HG03139 (cell line): Measurements from ENCODE around the gene HDAC7.
A peak's percentile ranks its signal among the peaks of the same experiment; 100 is the strongest.

Experiments used
- ATAC-seq: cut with Tn5 transposase; IDR thresholded peaks from one replicate; pipeline ENCODE4 v1.9.1; 2021; ENCODE audit not compliant: unreplicated experiment

HDAC7 gene

DNA sequence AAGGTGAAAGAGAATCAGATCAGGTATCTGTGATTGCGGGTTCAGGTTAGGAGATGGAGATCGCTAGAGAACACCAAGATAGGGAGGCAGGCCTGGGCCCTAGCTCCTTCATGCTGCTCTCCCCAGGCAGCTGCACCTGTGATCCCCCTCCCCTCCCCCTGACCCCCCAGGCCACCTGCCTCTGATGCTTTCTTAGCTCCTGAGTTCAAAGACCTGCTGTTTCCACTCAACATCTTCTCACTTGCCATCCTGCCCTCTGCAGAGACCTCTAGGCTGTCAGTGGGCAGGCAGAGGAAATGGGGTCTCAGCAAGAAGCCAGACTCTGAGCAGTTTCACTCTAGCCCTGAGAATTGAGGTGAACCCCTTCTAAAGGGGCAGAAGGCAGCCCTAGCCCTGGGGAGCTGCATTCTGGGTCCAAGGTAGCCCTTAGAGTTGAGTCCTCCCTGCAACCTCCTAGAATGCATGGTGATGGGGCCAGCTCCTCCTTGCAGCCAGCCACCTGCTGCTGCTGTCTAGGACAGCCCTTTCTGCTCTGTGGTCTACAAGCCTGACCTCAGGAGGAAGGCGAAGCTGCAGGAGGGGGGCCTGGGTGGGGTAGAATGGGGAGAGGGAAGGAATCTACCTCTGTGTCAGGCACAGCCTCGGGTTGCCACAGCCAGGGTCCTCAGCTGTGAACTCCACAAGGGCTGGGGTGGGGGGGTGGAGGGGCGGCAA is 53.0 kb downstream of the HDAC7 start:
- no peak for ATAC-seq

GRCh38 chr12:47763481-47764346 is 56.0 kb downstream of the HDAC7 start:
- no peak for ATAC-seq

DNA sequence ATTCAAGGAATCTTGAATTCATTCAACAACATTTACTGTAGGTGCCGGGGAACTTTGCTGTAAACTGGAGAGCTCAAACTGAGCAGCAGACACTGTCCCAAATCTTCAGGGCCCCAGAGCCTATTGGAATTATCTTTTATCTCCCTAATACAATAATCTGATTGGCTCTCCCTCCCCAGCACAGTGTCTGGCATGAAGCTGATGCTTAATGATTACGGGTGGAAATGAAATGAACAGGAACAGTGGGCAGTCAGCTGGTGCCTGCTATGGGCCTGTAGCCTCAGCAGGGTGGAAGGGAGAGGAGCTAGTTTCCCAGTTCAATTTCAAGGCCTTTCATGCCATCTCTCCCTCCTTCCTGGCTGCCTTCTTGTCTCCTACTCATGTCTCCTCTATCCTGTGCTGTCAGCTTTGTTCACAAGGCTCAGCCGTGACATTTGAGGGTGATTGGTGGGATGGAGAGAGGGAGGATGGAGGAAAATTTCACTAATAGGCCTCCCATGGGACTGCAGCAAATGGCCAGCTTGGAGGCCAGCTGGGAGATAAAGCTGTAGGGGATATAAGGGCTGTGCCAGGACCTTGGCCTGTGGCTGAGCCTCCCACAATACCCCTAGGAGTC is 56.7 kb downstream of the HDAC7 start:
- no peak for ATAC-seq

DNA sequence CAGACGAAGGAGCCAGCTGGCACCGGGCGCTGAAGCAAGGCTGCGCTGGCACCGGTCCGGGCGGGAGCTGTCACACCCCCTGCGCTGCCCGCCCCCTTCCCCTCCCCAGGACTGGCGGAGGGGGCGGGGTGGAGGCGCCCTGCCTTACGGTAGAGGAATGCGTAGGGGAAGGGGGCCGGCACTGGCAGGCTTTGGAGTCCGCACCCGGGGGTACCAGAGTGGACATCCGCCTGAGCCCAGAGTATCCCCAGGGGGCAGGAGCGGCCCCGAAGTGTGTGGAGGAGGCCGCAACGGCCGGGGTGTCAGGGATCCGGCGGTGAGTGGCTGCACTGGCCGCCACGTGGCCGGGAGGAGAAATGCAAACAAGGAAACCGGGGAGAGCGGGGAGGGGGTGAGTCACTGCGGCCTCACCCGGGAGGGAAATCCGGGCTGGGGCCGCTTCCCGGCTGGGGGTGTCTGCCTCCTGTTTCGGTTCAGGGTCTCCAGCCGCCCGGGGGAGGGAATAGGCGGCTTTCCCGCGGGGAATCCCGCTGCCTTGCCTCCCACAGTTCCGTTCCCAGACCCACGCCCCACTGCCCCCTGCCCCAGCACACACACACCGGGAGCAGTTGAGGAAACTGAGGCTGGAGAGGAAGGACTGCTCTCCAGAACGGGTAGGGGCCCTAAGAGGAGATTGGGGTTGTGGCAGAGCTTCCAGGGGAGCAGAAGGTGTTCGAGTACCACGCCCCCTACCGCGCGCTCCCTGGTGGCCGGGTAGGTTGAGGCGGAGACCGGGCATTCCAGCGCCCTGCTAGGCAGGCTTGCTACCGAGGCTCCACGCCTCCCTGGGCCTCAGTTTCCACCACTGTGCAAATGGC is 60.6 kb downstream of the HDAC7 start, which contains the start of gene RAPGEF3:
Gene RAPGEF3, minus strand, starts transcription at position 47 of the 857 bp plus-strand sequence. CDS start 324 bp downstream, outside the sequence.
- peak; percentile 49 for ATAC-seq

DNA sequence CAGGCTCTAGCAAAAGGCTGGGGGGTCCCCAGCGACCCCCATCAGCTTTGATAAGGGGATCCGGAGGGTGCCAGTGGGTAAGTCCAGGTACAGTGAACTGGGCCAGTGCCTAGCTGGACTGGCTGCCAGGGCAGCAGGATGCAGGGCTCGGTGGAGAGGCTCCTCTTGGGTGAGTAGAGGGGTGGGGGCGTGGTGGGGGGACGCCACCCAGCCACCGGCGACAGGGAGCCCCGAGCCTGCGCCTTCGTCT is 61.2 kb downstream of the HDAC7 start:
- ATAC-seq: no peak

DNA sequence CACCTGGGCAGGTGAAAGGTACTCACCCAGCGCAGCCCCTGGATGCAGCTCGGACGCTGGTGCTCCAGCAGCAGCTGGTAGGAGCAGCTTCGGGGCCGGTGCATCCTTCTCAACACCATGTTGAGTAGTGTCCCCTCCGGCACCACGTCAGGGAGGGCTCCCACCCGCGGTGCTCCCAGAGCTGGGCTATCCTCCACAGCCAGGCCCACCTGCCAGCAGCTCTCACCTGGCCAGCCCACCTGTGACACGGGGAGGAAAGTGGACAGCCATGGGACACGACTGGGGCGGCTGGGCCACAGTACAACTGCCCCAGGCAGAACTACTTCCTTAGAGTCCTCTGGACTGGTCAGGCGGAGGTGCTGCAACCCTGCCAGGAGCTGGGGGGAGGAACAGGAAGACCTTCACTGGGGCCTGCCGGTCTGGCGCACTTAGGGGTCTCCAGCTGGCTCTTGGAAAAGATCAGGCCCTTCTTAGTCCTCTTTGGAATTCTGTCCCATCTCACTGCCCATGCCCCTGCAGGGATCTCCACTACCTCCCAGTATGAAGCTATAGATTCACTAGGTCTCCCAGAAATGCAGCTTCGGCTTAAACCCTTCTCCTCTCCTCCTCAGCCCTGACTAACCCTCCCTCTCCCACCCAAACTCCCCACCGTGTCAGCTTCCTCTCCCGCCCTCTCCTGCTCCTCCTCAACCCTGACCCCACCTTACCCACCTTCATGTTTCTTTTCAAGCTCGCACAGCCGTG is 61.7 kb downstream of the HDAC7 start:
- ATAC-seq: no peak

DNA sequence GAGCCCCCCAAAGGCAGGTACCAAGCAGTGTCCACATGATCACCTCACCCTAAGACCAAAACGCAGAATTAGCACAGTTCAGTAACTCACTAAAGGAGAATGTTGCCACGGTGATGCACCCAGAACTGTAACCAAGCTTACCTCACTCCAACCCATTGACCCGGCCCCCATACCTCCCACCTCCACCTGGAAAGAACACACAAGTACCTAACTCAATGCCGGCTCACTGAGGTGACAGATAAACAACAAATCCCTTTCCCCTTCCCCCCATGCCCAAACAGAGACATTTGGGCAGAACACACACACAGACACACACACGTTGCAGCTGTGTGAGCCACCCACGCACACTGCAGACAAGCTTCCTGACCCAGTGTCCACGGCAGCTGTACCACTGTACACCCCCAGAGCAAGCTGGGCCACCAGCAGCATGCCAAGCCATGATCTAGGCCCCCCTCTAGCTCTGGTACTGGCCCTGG is 62.3 kb downstream of the HDAC7 start:
- no peak for ATAC-seq

DNA sequence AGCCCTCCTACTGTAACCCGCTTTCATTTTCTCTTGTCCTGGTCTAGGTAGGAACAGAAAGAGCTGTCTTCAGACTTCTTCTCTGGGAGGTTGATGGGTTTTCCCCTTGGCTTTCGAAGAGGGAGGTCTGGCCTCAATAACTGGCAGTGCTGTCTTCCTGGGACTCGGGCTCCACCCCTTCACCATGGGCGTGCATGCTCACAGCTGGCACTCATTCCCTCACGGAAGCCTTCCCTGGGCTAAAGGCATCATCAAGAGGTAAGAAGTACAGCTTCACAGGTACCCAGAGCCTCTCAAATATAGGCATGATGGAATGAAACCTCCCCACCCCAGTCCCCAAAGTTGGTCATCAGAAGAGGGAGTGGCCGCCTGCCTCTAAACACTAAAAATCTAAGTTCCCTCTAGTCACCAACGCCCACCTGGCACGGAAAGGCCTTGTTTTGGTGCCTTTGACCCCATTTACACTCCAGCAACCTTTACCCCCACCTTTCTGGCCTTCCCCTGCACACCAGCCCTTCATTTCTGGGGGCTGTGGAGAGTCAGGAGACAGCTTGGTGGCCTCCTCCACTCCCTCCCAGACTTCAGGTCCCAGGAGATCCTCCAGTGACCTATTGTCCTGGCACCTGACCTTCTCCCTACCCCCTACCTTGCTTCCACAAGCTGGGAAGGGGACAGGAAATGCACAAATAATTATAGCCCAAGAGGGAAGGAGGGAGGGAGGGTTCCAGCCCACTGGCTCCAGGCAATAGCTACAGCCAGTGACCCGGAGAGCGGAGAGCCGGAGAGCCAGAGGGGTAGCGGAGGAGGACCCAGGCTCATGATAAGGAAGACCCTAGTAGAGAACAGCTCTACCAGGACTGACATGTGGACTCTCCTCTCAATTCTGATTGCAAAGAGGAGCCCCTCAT is 63.8 kb downstream of the HDAC7 start:
- ATAC-seq: peak; percentile 47

GRCh38 chr12:47754881-47755280 is 64.8 kb downstream of the HDAC7 start:
- ATAC-seq: peak; percentile 16

- ATAC-seq: no peak
Observed at GRCh38 chr12:47754126-47754525, 65.6 kb downstream of the HDAC7 start.

DNA sequence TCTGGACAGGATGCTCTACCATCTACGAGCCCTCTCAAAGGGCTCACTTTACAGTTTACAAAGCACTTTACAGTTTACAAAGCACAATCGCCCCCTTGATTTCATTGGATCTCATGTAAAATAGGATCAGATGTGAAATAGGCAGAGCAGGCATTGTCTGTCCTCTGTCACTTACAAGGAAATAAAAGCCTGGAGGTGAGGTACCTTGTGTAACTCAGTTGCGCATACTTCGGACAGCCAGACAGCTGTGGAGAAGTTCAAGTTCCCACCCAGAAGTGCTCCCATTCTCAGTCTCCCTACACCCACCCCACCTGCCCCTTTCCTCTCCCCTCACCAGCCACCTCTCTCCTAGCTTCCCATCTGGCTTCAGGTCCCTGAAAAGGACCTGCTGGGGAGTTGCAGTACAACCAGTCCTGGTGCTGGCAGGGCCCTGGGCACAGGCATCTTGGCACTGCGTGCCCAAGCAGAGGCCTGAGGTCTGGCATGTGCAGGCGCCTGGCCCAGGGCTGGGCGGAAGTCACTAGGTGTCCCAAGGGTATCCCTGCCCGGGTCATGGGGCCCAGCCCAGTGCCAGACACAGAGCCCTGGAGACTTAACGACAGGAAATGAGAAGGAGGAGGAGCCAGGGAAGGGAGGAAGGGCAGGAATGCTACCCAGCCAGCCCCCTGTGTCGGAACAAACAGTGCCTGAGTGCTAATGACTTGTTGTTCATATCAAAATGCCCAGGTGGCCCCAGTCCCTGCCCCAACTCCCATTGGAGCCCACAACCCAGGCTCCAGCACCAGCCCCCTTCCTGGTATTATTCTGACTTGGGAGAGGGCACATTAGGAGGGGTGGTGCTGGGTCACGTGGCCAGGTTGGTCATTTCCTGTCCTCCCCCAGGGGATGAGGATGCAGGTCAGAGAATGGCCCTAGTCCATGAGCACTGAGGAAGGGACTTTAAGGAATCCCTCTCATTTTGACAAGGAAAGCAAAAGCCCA is 66.4 kb downstream of the HDAC7 start:
- no peak for ATAC-seq

DNA sequence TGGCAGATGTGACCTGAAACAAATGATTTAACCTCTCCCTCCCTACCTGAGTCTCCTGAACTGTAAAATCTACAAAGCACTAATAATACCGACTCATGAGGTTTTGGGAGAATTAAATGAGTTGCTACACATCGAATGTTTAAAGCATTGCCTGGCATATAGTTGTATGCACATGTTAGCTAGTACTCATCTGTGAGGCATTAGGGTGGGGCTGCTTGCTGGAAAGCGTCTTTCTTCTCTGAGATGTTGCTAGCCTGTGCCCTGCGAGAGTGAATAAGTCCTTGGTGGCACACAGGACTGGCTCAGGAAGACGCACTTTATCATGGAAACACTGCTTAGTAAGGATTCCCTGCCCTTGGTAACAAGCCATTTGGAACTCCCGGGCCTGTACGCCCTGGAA is 67.2 kb downstream of the HDAC7 start:
- no peak for ATAC-seq

- no peak for ATAC-seq
Observed at GRCh38 chr12:47752121-47752520, 67.6 kb downstream of the HDAC7 start.

DNA sequence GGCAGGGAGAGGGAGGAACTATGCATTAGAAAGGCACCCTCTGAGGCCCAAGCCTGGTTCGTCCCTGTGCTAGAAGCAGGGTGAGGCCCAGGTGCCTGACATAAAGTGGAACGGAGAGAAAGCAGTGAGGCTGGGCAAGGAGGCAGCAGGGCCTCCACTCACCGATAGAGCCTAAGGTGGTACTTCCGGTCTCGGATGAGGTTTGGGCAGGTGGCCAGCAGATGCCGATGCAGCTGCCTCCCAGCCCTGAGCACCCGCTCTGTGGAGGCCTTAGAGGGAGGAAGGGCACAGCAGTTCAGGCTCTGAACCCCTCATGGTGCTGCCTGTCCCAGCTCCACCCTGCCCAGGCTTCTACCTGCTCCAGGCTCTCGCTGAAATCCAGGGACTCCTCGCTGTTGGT is 68.1 kb downstream of the HDAC7 start:
- ATAC-seq: no peak

GRCh38 chr12:47750916-47751470 is 68.7 kb downstream of the HDAC7 start:
- ATAC-seq: no peak

DNA sequence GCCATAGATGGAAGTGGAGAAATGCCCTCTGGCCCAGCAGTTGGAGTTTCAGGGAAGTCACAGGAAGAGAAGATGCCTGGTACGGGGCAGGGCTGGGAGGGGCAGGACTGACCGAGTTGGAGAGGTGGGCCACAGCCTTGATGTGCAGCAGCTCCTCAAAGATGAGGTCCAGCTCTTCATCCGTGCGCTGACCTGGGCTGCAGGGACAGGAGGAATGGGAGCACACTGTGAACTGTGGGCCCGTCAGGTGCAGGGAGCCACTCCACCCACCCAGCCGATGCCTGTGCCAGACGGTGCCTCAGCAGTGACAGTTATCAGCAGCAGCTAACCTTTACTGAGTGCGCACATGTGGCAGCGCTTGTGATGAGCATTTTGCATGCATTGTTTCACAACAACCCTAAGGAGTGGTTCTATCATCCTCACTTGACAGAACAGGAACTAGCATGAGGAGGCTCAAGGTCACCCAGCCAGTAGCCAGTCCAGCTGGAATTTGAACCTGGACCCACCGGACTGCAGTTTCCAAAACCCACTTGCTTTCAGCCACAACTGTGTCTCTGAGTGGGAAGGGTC is 69.4 kb downstream of the HDAC7 start:
- ATAC-seq: no peak

- no peak for ATAC-seq
Observed at GRCh38 chr12:47748899-47749298, 70.8 kb downstream of the HDAC7 start.

GRCh38 chr12:47748507-47748828 is 71.2 kb downstream of the HDAC7 start:
- ATAC-seq: no peak
